ENCODE results near the gene ATG2B.

Gene ATG2B

DNA sequence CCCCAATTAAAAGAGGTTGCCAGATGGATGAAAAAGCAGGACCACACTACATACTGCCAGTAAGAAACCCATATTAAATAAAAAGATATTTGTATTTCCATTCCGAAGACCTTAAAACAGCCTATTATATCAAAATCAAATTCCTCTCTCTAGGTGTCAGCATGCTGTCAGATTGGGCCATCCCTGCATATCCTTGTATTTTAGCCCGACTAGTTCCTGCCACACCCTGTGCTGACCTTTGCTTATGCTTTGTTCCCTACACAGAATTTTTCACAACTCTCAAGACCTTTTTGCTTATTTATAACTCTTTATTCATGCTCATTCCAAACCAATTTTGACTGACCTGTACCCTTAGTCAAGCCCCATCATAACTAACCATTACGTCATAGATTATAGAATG is 13.0 kb upstream of the ATG2B start:
- no peak for DNase-seq (ENCODE audit: low read depth)
- no peak overlapping the region for H3K4me3 ChIP-seq (ENCODE audit: low read length)
- TF ChIP-seq, protein P1, sequence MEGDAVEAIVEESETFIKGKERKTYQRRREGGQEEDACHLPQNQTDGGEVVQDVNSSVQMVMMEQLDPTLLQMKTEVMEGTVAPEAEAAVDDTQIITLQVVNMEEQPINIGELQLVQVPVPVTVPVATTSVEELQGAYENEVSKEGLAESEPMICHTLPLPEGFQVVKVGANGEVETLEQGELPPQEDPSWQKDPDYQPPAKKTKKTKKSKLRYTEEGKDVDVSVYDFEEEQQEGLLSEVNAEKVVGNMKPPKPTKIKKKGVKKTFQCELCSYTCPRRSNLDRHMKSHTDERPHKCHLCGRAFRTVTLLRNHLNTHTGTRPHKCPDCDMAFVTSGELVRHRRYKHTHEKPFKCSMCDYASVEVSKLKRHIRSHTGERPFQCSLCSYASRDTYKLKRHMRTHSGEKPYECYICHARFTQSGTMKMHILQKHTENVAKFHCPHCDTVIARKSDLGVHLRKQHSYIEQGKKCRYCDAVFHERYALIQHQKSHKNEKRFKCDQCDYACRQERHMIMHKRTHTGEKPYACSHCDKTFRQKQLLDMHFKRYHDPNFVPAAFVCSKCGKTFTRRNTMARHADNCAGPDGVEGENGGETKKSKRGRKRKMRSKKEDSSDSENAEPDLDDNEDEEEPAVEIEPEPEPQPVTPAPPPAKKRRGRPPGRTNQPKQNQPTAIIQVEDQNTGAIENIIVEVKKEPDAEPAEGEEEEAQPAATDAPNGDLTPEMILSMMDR (conservative IDR thresholded peaks at IDR 0.05; ENCODE audit: low read length) = no peak

DNA sequence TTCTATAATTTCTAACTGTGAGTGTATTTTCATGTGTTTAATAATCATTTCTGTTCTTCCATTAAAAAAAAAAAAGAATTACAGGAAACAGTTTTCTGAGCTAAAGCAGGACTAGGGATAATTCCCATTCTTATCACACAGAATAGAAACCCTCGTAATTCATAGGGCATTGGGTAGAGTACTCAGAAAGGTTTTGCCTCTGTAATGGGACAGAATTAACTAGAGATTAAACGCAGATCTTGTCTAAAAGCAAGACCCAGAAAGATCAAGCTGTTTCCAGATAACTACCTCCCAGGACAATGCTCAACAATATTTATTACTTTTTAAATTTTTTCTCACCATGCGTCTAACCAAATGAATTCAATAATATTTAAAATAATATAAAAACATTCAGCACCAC is 10.4 kb upstream of the ATG2B start:
- TF ChIP-seq, protein P1 (conservative IDR thresholded peaks at IDR 0.05; ENCODE audit: low read length) = no peak
- DNase-seq (ENCODE audit: low read depth) = no peak
- H3K4me3 ChIP-seq (ENCODE audit: low read length) = no peak overlapping the region

DNA sequence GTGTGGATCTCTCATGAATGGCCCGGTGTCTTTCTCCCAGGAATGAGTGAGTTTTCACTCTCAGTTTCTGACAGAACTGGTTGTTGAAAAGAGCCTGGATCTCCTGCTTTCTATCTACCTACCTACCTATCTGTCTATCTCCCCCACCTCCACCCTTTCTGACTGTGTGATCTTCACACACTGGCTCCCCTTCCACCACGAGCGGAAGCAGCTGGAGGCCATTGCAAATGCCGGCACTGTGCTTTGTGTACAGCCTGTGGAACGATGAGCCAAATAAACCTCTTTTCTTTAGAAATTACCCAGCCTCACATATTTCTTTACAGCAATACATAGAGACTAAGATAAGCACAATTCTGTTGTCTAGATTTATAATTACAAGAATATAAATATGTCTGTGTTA is 7.4 kb upstream of the ATG2B start:
- no peak overlapping the region for H3K4me3 ChIP-seq (ENCODE audit: low read length)
- no peak for DNase-seq (ENCODE audit: low read depth)
- TF ChIP-seq, protein P1 (conservative IDR thresholded peaks at IDR 0.05; ENCODE audit: low read length) = no peak

DNA sequence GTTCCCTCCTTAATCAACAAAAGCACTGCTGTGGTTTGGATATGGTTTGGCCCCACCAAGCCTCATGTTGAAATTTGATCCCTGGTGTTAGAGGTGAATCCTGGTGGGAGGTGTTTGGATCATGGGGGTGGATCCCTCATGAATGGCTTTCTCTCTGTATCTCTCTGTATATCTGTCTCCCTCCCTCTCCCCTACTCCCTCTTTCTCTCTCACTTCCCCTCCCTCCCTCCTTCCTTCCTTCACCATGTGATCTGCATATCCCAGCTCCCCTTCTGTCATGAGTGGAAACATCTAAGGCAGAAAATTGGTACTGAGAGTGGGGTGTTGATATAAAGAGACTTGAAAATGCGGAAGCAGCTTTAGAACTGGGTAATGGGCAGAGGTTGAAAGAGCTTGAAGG is 5.4 kb upstream of the ATG2B start:
- TF ChIP-seq, protein P1 (conservative IDR thresholded peaks at IDR 0.05; ENCODE audit: low read length) = no peak
- no peak overlapping the region for H3K4me3 ChIP-seq (ENCODE audit: low read length)
- no peak for DNase-seq (ENCODE audit: low read depth)

DNA sequence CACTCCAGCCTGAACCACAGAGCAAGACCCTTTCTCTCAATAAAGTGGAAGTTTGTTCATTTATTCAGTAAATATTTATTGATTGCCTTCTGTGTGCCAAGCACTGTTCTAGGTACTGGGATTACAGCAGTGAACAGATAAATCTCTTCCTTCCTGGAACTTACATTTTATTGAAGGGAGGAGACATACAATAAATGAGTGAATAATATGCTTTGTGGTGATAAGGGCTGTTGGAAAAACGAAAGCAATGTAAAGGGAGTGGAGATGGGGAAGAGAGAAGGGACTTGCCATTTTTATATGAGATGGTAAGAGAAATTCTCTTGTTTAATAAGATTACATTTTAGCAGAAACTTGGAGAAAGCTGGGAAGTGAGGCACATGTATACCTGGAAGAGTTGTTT is 1.8 kb upstream of the ATG2B start:
- peak overlapping the region; percentile 94 for H3K4me3 ChIP-seq (ENCODE audit: low read length)
- DNase-seq (ENCODE audit: low read depth) = no peak
- TF ChIP-seq, protein P1 (conservative IDR thresholded peaks at IDR 0.05; ENCODE audit: low read length) = no peak

DNA sequence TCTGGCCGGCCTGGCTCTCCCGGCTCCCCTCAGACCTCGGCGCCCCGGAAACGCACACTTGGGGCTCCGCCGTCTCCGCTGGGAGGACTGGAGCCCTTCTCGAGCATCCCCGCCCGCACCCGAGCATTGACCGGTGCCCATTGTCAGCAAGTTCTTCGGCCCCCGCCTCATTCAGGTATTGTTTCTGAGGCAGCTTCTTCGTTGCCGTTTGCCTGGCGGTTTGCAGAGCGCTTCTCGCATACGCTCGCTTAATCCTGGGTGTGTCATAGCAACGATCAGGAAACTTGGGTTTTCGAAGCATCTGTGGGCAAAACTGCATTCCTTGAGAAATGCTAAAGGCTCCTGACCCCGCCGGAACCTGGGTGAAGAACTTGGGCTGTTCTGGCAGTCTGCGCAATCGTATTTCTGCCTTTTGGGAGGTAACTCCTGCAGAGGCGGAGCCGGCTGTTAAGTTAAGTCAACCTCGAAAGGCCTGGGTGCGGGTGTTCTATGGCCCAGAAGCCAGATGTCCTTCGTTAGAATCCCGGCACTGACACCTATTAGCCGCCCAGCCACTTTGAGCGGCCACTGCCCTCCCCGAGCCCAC is 703 bp upstream of the ATG2B start:
- TF ChIP-seq, protein P1 (conservative IDR thresholded peaks at IDR 0.05; ENCODE audit: low read length) = no peak
- peak overlapping the region; percentile 94 for H3K4me3 ChIP-seq (ENCODE audit: low read length)
- peak; percentile 56 for DNase-seq (ENCODE audit: low read depth)

DNA sequence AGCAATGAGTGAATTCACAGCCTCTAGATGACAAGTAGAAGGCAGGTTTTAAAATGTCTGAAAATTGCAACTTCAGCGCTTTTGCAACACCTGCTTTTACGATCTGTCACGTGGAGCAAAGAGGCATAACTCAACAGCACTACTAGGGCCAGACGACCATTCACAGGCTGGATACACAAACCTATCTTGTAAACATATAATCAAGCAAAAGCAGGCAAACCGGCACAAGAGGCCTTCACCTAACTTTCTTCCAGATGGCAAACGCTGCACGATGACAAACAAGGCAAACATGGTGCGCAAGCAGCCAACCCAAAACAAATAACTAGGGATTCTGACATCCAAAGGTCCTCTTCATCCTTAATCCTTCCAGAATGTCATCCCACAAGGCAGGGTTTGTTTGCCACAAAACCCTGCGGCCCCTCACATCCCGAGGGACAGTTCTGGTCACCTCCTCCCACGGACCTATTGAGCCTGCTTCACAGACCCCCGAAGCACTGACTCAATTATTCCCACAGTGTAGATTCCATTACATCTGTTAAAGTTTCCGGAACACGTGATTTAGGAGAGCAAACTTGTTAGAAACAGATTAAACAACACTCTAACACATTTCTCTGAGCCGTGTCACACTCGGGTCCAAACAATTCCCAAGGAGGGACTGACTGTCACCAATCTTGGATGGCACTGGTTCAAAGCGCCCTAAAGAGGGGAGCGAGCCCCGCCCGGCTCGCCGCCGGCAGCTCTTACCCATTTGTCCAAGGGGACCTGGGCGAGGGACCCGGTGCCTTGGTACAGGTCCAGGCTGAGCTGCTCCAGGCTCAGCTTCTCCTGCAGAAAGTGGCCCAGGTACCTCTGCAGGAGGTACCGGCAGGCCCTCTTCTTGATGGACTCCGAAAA is 823 bp downstream of the ATG2B start:
- TF ChIP-seq, protein P1 (conservative IDR thresholded peaks at IDR 0.05; ENCODE audit: low read length) = 0 out of 2 replicates have a peak, but pooled peaks have one; percentile 8
- peak overlapping the region; percentile 94 for H3K4me3 ChIP-seq (ENCODE audit: low read length)
- peak; percentile 25 for DNase-seq (ENCODE audit: low read depth)

Data from AG10803 (cell line).